Rectal smooth muscle tissue (tissue), 1 donor: ENCODE measurements around the gene TINAG.
"Not testable (repeated sequence)": the region's sequence is repeated elsewhere in the genome, so short reads cannot be mapped to it uniquely, and the experiment has no call there.

Experiments
- H3K27ac ChIP-seq: one replicate; pipeline ENCODE4 v1.7.0; 2013; ENCODE audit warnings: low read depth, low read length, inconsistent platforms
- H3K27me3 ChIP-seq: one replicate; pipeline ENCODE4 v1.7.0; 2013; ENCODE audit warnings: low read length; ENCODE audit not compliant: control insufficient read depth, insufficient read depth
- H3K36me3 ChIP-seq: one replicate; pipeline ENCODE4 v1.7.0; 2013; ENCODE audit warnings: low read length; ENCODE audit not compliant: control insufficient read depth, insufficient read depth
- H3K4me1 ChIP-seq: one replicate; pipeline ENCODE4 v1.7.0; 2013; ENCODE audit warnings: low read length; ENCODE audit not compliant: control insufficient read depth, insufficient read depth
- H3K4me3 ChIP-seq: one replicate; pipeline ENCODE4 v1.7.0; 2013; ENCODE audit warnings: low read length
- H3K9ac ChIP-seq: one replicate; pipeline ENCODE4 v1.7.0; 2013; ENCODE audit warnings: low read length

The TINAG gene

GRCh38 chr6:54315656-54316055, 7.4 kb downstream of the TINAG start:
- no peak overlapping the region for H3K4me3 ChIP-seq
- H3K36me3 ChIP-seq, result no peaks in the 10 kb centered on the region
- H3K4me1 ChIP-seq, result no peaks in the 10 kb centered on the region
- no peaks in the 10 kb centered on the region for H3K27me3 ChIP-seq
- H3K9ac ChIP-seq, result no peak overlapping the region
- no peak overlapping the region for H3K27ac ChIP-seq

- Histone ChIP-seq H3K27ac (no peak overlapping the region), H3K9ac (no peak overlapping the region), H3K36me3 (no peaks in the 10 kb centered on the region), H3K27me3 (no peaks in the 10 kb centered on the region), H3K4me1 (no peaks in the 10 kb centered on the region), H3K4me3 (no peak overlapping the region)
These were observed 12.6 kb downstream of the TINAG start for GRCh38 chr6:54320871-54321270.

DNA sequence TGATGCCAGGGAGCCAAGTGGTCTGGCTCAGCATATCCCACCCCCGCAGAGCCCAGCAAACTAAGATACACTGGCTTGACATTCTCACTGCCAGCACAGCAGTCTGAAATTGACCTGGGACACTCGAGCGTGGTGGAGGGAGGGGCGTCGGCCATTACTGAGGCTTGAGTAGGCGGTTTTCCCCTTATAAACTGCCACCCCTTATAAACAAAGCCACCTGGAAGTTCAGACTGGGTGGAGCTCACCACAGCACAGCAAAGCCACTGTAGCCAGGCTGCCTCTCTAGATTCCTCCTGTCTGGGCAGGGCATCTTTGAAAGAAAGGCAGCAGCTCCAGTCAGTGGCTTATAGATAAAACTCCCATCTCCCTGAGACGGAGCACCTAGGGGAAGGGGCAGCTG, 19.4 kb downstream of the TINAG start:
- H3K9ac ChIP-seq, result no peak overlapping the region
- H3K36me3 ChIP-seq, result no peaks in the 10 kb centered on the region
- no peaks in the 10 kb centered on the region for H3K4me1 ChIP-seq
- H3K4me3 ChIP-seq, result no peak overlapping the region
- H3K27ac ChIP-seq, result no peak overlapping the region
- H3K27me3 ChIP-seq, result no peaks in the 10 kb centered on the region

DNA sequence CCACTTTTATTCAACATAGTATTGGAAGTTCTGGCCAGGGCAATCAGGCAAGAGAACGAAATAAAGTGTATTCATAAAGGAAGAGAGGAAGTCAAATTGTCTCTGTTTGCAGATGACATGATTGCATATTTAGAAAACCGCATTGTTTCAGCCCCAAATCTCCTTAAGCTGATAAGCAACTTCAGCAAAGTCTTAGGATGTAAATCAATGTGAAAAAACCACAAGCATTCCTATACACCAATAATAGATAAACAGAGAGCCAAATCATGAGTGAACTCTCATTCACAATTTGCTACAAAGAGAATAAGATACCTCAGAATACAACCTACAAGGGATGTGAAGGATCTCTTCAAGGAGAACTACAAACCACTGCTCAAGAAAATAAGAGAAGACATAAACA, 23.3 kb downstream of the TINAG start:
- H3K36me3 ChIP-seq, H3K9ac ChIP-seq, H3K4me3 ChIP-seq, H3K27ac ChIP-seq, H3K27me3 ChIP-seq, H3K4me1 ChIP-seq: not testable (repeated sequence)

DNA sequence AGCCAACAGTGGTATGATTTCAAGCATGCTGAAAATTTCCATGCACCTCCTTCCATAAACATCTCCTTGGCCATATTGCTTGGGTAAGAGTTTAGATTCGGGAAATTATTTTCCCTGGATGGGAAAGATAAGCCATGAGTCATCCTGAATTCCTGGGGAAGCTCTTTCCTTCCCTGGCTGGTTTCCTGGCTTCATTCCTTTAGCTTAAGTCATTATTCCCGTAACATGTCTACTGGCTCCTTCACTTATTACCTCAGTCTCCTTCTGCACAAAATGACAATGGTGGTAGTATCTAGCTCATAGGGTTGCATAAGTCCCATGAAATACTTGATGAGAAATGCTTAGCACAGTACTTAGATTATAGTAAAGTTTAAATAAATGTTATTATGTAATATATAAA, 27.6 kb downstream of the TINAG start:
- Histone ChIP-seq H3K4me1 (peaks cover 4% of the 10 kb centered on the region), H3K4me3 (no peak overlapping the region), H3K27ac (no peak overlapping the region), H3K9ac (no peak overlapping the region), H3K27me3 (no peaks in the 10 kb centered on the region), H3K36me3 (no peaks in the 10 kb centered on the region)

DNA sequence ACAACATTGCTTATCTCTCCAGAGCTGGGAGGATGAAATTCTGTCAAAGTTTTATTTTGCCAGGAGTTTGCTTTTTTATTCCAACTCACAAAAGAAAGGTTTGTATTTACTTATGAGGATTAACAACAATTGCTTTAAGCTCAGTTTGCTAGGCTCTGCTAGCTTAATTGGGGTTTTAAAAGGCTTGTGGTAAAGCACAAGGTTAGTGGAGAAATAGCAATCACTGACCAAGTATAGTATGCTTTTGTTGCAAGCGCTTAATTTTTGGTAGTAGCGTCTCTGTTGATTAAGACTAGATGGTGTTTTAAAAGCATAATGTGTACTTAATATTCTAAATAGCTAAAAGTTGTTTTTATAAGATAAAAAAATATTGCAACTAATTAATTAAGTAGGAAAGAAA, 45.7 kb downstream of the TINAG start:
- Histone ChIP-seq H3K4me3 (no peak overlapping the region), H3K27ac (no peak overlapping the region), H3K36me3 (no peaks in the 10 kb centered on the region), H3K4me1 (no peaks in the 10 kb centered on the region), H3K9ac (no peak overlapping the region), H3K27me3 (no peaks in the 10 kb centered on the region)

- Histone ChIP-seq H3K27ac (no peak overlapping the region), H3K27me3 (no peaks in the 10 kb centered on the region), H3K36me3 (no peaks in the 10 kb centered on the region), H3K9ac (no peak overlapping the region), H3K4me3 (no peak overlapping the region), H3K4me1 (no peaks in the 10 kb centered on the region)
These were observed 46.4 kb downstream of the TINAG start for GRCh38 chr6:54354608-54355007.

- Histone ChIP-seq H3K27ac (no peak overlapping the region), H3K4me3 (no peak overlapping the region), H3K4me1 (no peaks in the 10 kb centered on the region), H3K27me3 (no peaks in the 10 kb centered on the region), H3K36me3 (no peaks in the 10 kb centered on the region), H3K9ac (no peak overlapping the region)
These were observed 48.9 kb downstream of the TINAG start for GRCh38 chr6:54357141-54357540.

- Histone ChIP-seq H3K27ac (no peak overlapping the region), H3K4me3 (no peak overlapping the region), H3K27me3 (no peaks in the 10 kb centered on the region), H3K36me3 (no peaks in the 10 kb centered on the region), H3K4me1 (no peaks in the 10 kb centered on the region), H3K9ac (no peak overlapping the region)
These were observed 52.9 kb downstream of the TINAG start for GRCh38 chr6:54361188-54361587.

DNA sequence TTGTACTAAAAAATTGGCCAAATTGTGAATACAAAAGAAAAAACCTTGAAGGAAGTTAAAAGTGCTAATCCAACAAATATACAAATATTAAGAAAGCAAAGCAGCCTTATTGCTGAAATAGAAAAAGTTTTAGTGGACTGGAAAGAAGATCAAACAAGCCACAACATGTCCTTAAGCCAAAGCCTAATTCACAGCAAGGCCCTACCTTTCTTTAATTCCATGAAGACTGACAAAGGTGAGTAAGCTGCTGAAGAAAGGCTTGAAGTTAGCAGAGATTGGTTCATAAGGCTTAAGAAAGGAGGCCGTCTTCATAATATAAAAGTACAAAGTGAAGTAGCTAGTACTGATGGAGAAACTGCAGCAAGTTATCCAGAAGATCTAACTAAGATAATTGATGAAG, 53.5 kb downstream of the TINAG start:
- Histone ChIP-seq H3K4me3 (no peak overlapping the region), H3K27me3 (no peaks in the 10 kb centered on the region), H3K9ac (no peak overlapping the region), H3K27ac (no peak overlapping the region), H3K4me1 (no peaks in the 10 kb centered on the region), H3K36me3 (no peaks in the 10 kb centered on the region)

GRCh38 chr6:54366667-54367327, 58.6 kb downstream of the TINAG start:
- Histone ChIP-seq H3K4me1 (no peaks in the 10 kb centered on the region), H3K9ac (no peak overlapping the region), H3K27me3 (no peaks in the 10 kb centered on the region), H3K36me3 (no peaks in the 10 kb centered on the region), H3K4me3 (no peak overlapping the region), H3K27ac (no peak overlapping the region)

DNA sequence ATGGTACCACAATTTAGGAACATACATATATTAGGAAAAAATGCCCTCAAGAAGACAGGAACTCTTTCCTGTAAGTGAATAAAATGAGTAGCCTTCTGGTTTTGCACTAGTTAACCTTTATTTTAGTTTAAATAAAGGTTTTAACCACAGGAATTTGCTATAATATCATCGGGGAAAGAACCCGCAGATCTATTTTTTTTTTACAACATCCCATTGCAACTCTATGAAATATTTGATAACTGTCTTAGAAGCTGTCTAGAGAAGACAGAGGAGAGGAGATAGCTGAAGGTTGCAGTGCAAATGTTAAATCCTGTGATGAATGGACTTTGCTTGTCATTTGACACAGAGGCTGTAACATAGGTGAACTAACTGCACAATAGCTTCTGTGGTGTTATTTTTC, 69.5 kb downstream of the TINAG start:
- no peak overlapping the region for H3K9ac ChIP-seq
- no peak overlapping the region for H3K27ac ChIP-seq
- H3K4me1 ChIP-seq, result no peaks in the 10 kb centered on the region
- no peak overlapping the region for H3K4me3 ChIP-seq
- H3K27me3 ChIP-seq, result no peaks in the 10 kb centered on the region
- H3K36me3 ChIP-seq, result no peaks in the 10 kb centered on the region

- Histone ChIP-seq H3K9ac (no peak overlapping the region), H3K4me3 (no peak overlapping the region), H3K27ac (no peak overlapping the region), H3K4me1 (no peaks in the 10 kb centered on the region), H3K36me3 (no peaks in the 10 kb centered on the region), H3K27me3 (no peaks in the 10 kb centered on the region)
These were observed 78.1 kb downstream of the TINAG start for GRCh38 chr6:54386295-54386694.
